ENCODE results near the gene ZNF778. TPM values are rescaled to one million over a fixed set of nuclear protein-coding genes. Genes with fewer than 3 reads are reported as not detected.
"Not testable (repeated sequence)": the region's sequence is repeated elsewhere in the genome, so short reads cannot be mapped to it uniquely, and the experiment has no call there.

The ZNF778 gene
- total RNA-seq, 2 donors from 2014 or later = 3.9 to 6.4 TPM

DNA sequence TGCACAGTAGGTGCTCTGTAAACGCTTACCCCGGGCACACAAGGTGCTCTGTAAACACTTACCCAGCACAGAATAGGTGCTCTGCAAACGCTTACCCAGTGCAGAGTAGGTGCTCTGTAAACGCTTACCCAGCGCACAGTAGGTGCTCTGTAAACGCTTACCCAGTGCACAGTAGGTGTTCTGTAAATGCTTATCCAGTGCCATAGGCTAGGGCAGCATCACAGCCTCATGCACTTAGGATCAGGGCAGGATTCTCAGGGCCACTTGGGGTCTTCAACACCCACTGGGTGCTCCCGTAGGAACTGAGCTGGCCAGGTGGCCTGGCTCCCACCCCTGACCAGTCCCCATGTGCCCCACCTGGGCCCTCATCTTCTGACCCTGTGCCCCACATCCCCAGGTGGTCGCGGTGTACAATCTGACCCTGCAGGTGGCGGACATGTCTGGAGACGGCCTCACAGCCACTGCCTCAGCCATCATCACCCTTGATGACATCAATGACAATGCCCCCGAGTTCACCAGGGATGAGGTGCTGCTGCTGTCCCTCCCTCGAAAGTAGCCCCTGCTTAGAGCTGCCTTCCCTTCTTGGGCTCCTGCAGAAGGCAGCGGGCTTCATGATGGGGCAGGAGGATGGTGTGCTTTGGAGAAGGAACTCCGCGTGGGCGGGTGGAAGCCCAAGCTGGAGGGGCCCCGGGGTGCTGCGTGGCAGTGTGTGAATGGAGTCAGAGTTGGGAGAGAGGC lies 30.3 kb upstream of the ZNF778 start:
- peaks cover 6% of the 10 kb centered on the region for H3K27me3 ChIP-seq
- no peaks in the 10 kb centered on the region for H3K4me1 ChIP-seq
- TF ChIP-seq, protein P1, sequence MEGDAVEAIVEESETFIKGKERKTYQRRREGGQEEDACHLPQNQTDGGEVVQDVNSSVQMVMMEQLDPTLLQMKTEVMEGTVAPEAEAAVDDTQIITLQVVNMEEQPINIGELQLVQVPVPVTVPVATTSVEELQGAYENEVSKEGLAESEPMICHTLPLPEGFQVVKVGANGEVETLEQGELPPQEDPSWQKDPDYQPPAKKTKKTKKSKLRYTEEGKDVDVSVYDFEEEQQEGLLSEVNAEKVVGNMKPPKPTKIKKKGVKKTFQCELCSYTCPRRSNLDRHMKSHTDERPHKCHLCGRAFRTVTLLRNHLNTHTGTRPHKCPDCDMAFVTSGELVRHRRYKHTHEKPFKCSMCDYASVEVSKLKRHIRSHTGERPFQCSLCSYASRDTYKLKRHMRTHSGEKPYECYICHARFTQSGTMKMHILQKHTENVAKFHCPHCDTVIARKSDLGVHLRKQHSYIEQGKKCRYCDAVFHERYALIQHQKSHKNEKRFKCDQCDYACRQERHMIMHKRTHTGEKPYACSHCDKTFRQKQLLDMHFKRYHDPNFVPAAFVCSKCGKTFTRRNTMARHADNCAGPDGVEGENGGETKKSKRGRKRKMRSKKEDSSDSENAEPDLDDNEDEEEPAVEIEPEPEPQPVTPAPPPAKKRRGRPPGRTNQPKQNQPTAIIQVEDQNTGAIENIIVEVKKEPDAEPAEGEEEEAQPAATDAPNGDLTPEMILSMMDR (IDR thresholded peaks at IDR 0.05) = no peak
- no peak overlapping the region for H3K27ac ChIP-seq
- intact Hi-C loops (cut with DNase I) = no loop called here
- DNase-seq = no peak
- no peak overlapping the region for H3K9ac ChIP-seq (ENCODE audit: low read depth in 2 of 2, low read length in 2 of 2)
- H3K36me3 ChIP-seq = no peaks in the 10 kb centered on the region
- no peak overlapping the region for H3K4me3 ChIP-seq
- no peaks in the 10 kb centered on the region for H3K9me3 ChIP-seq

DNA sequence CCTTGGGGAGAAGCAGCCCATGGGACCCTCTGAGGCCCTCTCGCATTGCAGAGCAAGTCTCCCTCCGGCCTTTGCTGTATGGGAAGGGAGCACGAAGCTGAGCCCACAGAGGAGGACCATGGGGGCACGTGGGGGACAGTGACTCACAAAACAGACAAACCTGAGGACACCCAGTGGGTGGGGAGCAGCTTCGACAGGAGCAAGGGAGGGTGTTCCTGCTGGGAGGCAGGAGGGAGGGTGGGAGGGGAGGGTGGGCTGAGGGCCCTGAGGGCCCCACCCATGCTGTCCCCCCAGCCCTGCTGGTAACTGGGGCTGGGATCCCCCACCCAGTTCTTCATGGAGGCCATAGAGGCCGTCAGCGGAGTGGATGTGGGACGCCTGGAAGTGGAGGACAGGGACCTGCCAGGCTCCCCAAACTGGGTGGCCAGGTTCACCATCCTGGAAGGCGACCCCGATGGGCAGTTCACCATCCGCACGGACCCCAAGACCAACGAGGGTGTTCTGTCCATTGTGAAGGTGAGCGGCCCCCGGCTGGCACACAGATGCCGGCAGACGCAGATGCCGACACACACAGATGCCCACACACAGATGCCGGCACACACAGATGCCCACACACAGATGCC lies 29.6 kb upstream of the ZNF778 start:
- Histone ChIP-seq H3K4me3 (no peak overlapping the region), H3K4me1 (no peaks in the 10 kb centered on the region), H3K27ac (no peak overlapping the region), H3K9me3 (no peaks in the 10 kb centered on the region), H3K9ac (ENCODE audit: low read depth in 2 of 2, low read length in 2 of 2) (no peak overlapping the region), H3K36me3 (no peaks in the 10 kb centered on the region), H3K27me3 (peaks cover 6% of the 10 kb centered on the region)
- DNase-seq = no peak
- TF ChIP-seq, protein P1 (IDR thresholded peaks at IDR 0.05) = no peak
- intact Hi-C loops (cut with DNase I) = no loop called here

DNA sequence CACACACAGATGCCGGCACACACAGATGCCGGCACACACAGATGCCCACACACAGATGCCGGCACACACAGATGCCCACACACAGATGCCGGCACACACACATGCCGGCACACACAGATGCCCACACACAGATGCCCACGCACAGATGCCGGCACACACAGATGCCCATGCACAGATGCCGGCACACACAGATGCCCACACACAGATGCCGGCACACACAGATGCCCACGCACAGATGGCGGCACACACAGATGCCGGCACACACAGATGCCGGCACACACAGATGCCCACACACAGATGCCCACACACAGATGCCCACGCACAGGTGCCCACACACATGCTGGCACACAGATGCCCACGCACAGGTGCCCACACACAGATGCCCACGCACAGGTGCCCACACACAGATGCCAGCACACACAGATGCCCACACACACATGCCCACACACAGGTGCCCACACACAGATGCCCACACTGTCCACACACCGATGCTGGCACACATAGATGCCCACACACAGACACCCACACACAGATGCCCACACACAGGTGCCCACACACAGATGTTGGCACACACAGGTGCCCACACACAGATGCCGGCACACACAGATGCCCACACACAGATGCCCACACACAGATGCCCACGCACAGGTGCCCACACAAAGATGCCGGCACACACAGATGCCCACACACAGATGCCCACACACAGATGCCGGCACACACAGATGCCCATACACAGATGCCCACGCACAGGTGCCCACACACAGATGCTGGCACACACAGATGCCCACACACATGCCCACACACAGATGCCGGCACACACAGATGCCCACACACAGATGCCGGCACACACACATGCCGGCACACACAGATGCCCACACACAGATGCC lies 28.8 kb upstream of the ZNF778 start:
- H3K27ac ChIP-seq; DNase-seq; H3K36me3 ChIP-seq; H3K27me3 ChIP-seq; intact Hi-C loops (cut with DNase I); H3K4me3 ChIP-seq; H3K9ac ChIP-seq (ENCODE audit: low read depth in 2 of 2, low read length in 2 of 2); H3K4me1 ChIP-seq; H3K9me3 ChIP-seq: not testable (repeated sequence)

DNA sequence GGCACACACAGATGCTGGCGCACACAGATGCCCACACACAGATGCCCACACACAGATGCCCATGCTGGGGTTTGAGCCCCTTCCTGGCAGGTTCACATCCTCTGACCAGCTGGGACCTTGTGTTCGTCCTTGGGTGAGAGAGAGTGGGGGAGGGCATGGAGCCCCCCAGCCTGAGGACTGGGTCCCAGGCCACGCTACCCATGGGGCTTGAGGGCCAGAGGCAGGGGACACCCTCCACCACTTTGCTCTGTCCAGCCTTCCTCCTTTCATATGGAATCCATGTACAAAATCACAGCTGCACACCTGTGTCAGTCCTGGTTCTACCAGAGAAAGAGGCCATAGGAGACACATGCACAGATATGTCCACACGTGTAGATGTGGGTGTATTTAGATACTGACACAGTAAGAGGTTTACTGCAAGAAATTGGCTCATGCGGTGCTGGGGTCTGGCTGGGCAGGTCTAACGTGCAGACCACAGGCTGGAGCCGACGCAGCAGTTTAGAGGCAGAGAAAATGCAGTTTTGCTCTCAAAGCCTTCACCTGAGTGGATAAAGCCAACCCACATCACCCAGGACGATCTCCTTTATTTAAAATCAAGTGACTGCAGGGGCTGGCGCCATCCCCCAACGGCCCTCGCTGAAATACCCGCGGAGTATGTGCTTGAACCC lies 28.0 kb upstream of the ZNF778 start:
- no peak for DNase-seq

DNA sequence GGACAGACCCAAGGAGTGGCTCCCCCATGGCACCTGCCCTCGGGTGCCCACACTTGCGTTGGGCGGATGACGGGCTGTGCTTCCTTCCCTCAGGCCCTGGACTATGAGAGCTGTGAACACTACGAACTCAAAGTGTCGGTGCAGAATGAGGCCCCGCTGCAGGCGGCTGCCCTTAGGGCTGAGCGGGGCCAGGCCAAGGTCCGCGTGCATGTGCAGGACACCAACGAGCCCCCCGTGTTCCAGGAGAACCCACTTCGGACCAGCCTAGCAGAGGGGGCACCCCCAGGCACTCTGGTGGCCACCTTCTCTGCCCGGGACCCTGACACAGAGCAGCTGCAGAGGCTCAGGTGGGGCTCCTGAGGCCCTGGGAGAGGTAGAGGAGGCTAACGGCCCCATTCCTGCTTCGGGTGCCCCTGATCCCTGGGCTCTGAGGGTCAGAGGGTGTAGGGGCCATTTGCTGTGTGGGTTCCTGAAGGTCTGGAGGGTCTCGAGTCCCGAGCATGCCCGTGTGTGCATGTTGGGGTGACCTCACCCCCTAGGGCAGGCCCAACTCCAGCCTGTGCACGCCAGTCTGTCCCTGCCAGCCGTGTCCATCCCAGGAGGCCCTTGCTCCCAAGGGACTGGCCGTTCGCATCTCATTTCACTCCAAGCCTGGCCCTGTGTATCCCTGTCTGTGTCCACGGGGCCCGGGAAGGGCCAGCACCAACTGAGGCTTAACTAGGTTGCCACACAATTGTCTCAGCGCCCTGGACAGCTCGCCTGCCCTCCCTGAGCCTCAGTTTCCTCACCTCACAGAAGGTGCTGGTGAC lies 27.1 kb upstream of the ZNF778 start:
- TF ChIP-seq, protein P1 (IDR thresholded peaks at IDR 0.05) = no peak
- Histone ChIP-seq H3K27ac (no peak overlapping the region), H3K4me1 (no peaks in the 10 kb centered on the region), H3K27me3 (peaks cover 6% of the 10 kb centered on the region), H3K9ac (ENCODE audit: low read depth in 2 of 2, low read length in 2 of 2) (no peak overlapping the region), H3K9me3 (no peaks in the 10 kb centered on the region), H3K4me3 (no peak overlapping the region), H3K36me3 (no peaks in the 10 kb centered on the region)
- intact Hi-C loops (cut with DNase I) = no loop called here
- no peak for DNase-seq

More for the DNA sequence above, 28.0 kb upstream of the ZNF778 start:
- H3K27me3 ChIP-seq = peaks cover 6% of the 10 kb centered on the region
- H3K9ac ChIP-seq (ENCODE audit: low read depth in 2 of 2, low read length in 2 of 2) = no peak overlapping the region
- TF ChIP-seq, protein P1 (IDR thresholded peaks at IDR 0.05) = no peak
- H3K9me3 ChIP-seq = no peaks in the 10 kb centered on the region
- no peaks in the 10 kb centered on the region for H3K36me3 ChIP-seq
- H3K4me3 ChIP-seq = no peak overlapping the region
- no peak overlapping the region for H3K27ac ChIP-seq
- intact Hi-C loops (cut with DNase I) = no loop called here
- H3K4me1 ChIP-seq = no peaks in the 10 kb centered on the region

Data from colonic mucosa (tissue), 4 donors.